ENCODE measurements around the gene LIF.

The LIF gene

GRCh38 chr22:30275625-30276024, 29.1 kb upstream of the LIF start:
- no peak overlapping the region for H3K4me3 Mint-ChIP-seq
- no peaks in the 10 kb centered on the region for H3K9me3 Mint-ChIP-seq
- H3K36me3 Mint-ChIP-seq (ENCODE audit: low read depth) = peaks cover 7% of the 10 kb centered on the region
- H3K27ac Mint-ChIP-seq = peak overlapping the region; percentile 53
- H3K4me1 Mint-ChIP-seq (ENCODE audit: low read depth) = peaks cover 37% of the 10 kb centered on the region
- peaks cover 3% of the 10 kb centered on the region for H3K27me3 Mint-ChIP-seq

- no peak overlapping the region for H3K4me3 Mint-ChIP-seq
- no peaks in the 10 kb centered on the region for H3K9me3 Mint-ChIP-seq
- peaks cover 14% of the 10 kb centered on the region for H3K36me3 Mint-ChIP-seq (ENCODE audit: low read depth)
- H3K27me3 Mint-ChIP-seq = peaks cover 3% of the 10 kb centered on the region
- H3K4me1 Mint-ChIP-seq (ENCODE audit: low read depth) = peaks cover 37% of the 10 kb centered on the region
- no peak overlapping the region for H3K27ac Mint-ChIP-seq
Measured at GRCh38 chr22:30274437-30274812, 27.9 kb upstream of the LIF start.

GRCh38 chr22:30273711-30274436, 27.3 kb upstream of the LIF start:
- Mint-ChIP-seq H3K9me3 (no peaks in the 10 kb centered on the region), H3K4me1 (ENCODE audit: low read depth) (peaks cover 35% of the 10 kb centered on the region), H3K36me3 (ENCODE audit: low read depth) (peaks cover 20% of the 10 kb centered on the region)

GRCh38 chr22:30272781-30273601, 26.4 kb upstream of the LIF start:
- peaks cover 26% of the 10 kb centered on the region for H3K36me3 Mint-ChIP-seq (ENCODE audit: low read depth)
- H3K27me3 Mint-ChIP-seq = no peaks in the 10 kb centered on the region
- H3K9me3 Mint-ChIP-seq = no peaks in the 10 kb centered on the region
- peaks cover 42% of the 10 kb centered on the region for H3K4me1 Mint-ChIP-seq (ENCODE audit: low read depth)
- H3K27ac Mint-ChIP-seq = no peak overlapping the region
- no peak overlapping the region for H3K4me3 Mint-ChIP-seq

More at GRCh38 chr22:30273711-30274436, 27.3 kb upstream of the LIF start:
- Mint-ChIP-seq H3K27ac (no peak overlapping the region), H3K4me3 (no peak overlapping the region), H3K27me3 (peaks cover 2% of the 10 kb centered on the region)

- Mint-ChIP-seq H3K36me3 (ENCODE audit: low read depth) (peaks cover 31% of the 10 kb centered on the region), H3K27me3 (no peaks in the 10 kb centered on the region), H3K4me1 (ENCODE audit: low read depth) (peaks cover 36% of the 10 kb centered on the region), H3K9me3 (no peaks in the 10 kb centered on the region), H3K27ac (no peak overlapping the region), H3K4me3 (no peak overlapping the region)
Measured at GRCh38 chr22:30270832-30271231, 24.3 kb upstream of the LIF start.

- no peaks in the 10 kb centered on the region for H3K27me3 Mint-ChIP-seq
- peaks cover 41% of the 10 kb centered on the region for H3K36me3 Mint-ChIP-seq (ENCODE audit: low read depth)
- peaks cover 40% of the 10 kb centered on the region for H3K4me1 Mint-ChIP-seq (ENCODE audit: low read depth)
- H3K27ac Mint-ChIP-seq = peak overlapping the region; percentile 98
- H3K9me3 Mint-ChIP-seq = no peaks in the 10 kb centered on the region
- H3K4me3 Mint-ChIP-seq = peak overlapping the region; percentile 89
Measured at GRCh38 chr22:30268331-30268730, 21.8 kb upstream of the LIF start.

- H3K27me3 Mint-ChIP-seq = no peaks in the 10 kb centered on the region
- peak overlapping the region; percentile 89 for H3K4me3 Mint-ChIP-seq
- peaks cover 46% of the 10 kb centered on the region for H3K36me3 Mint-ChIP-seq (ENCODE audit: low read depth)
- peaks cover 46% of the 10 kb centered on the region for H3K4me1 Mint-ChIP-seq (ENCODE audit: low read depth)
- peak overlapping the region; percentile 98 for H3K27ac Mint-ChIP-seq
- no peaks in the 10 kb centered on the region for H3K9me3 Mint-ChIP-seq
Measured at GRCh38 chr22:30267382-30268302, 21.1 kb upstream of the LIF start.

- H3K27me3 Mint-ChIP-seq = no peaks in the 10 kb centered on the region
- H3K27ac Mint-ChIP-seq = peak within 1 kb of the TSS; percentile 98
- no peaks in the 10 kb centered on the region for H3K9me3 Mint-ChIP-seq
- H3K4me1 Mint-ChIP-seq (ENCODE audit: low read depth) = peaks cover 54% of the 10 kb centered on the region
- peak within 1 kb of the TSS; percentile 89 for H3K4me3 Mint-ChIP-seq
- H3K36me3 Mint-ChIP-seq (ENCODE audit: low read depth) = peaks cover 53% of the 10 kb centered on the region
Measured at GRCh38 chr22:30266445-30267381, 20.2 kb upstream of the LIF start, which contains the start of gene OSM. OSM (minus strand) TSS chr22:30266851; CDS start chr22:30266799, 52 bp downstream.

GRCh38 chr22:30265823-30266444, 19.4 kb upstream of the LIF start:
- no peaks in the 10 kb centered on the region for H3K9me3 Mint-ChIP-seq
- peak overlapping the region; percentile 98 for H3K27ac Mint-ChIP-seq
- peak overlapping the region; percentile 89 for H3K4me3 Mint-ChIP-seq
- H3K36me3 Mint-ChIP-seq (ENCODE audit: low read depth) = peaks cover 48% of the 10 kb centered on the region
- no peaks in the 10 kb centered on the region for H3K27me3 Mint-ChIP-seq
- H3K4me1 Mint-ChIP-seq (ENCODE audit: low read depth) = peaks cover 54% of the 10 kb centered on the region

- H3K4me3 Mint-ChIP-seq = peak overlapping the region; percentile 89
- H3K27me3 Mint-ChIP-seq = no peaks in the 10 kb centered on the region
- H3K4me1 Mint-ChIP-seq (ENCODE audit: low read depth) = peaks cover 54% of the 10 kb centered on the region
- no peaks in the 10 kb centered on the region for H3K9me3 Mint-ChIP-seq
- peaks cover 43% of the 10 kb centered on the region for H3K36me3 Mint-ChIP-seq (ENCODE audit: low read depth)
- peak overlapping the region; percentile 98 for H3K27ac Mint-ChIP-seq
Measured at GRCh38 chr22:30265131-30265720, 18.7 kb upstream of the LIF start.

- Mint-ChIP-seq H3K27ac (no peak overlapping the region), H3K9me3 (no peaks in the 10 kb centered on the region), H3K4me3 (peak overlapping the region; percentile 89), H3K27me3 (no peaks in the 10 kb centered on the region), H3K36me3 (ENCODE audit: low read depth) (peaks cover 33% of the 10 kb centered on the region), H3K4me1 (ENCODE audit: low read depth) (peaks cover 52% of the 10 kb centered on the region)
Measured at GRCh38 chr22:30263883-30264282, 17.3 kb upstream of the LIF start.

GRCh38 chr22:30262917-30263741, 16.6 kb upstream of the LIF start:
- H3K4me1 Mint-ChIP-seq (ENCODE audit: low read depth) = peaks cover 44% of the 10 kb centered on the region

More at GRCh38 chr22:30262917-30263741, 16.6 kb upstream of the LIF start:
- Mint-ChIP-seq H3K36me3 (ENCODE audit: low read depth) (peaks cover 27% of the 10 kb centered on the region), H3K27me3 (no peaks in the 10 kb centered on the region), H3K9me3 (no peaks in the 10 kb centered on the region), H3K27ac (peak overlapping the region; percentile 76), H3K4me3 (peak overlapping the region; percentile 80)
